Melanocyte of skin (primary cell): ENCODE measurements around the gene TBP. TPM values are rescaled to one million over a fixed set of nuclear protein-coding genes. Genes with fewer than 3 reads are reported as not detected.

Experiments used
- total RNA-seq, 2 donors: library from RNA; depleted of rRNA; stranded (reverse); fragments of >200 nt; gene quantifications; 2 replicates each; pipeline ENCODE4 v1.2.3, GENCODE V29; 2012

Gene TBP
- total RNA-seq = 10 to 100 TPM; 13.1 to 26.3 TPM

GRCh38 chr6:170554013-170554795 is at the start of gene TBP:
TSS of gene TBP (plus strand) at chr6:170554369. CDS start at chr6:170557030, 2,661 bp downstream.

GRCh38 chr6:170552765-170553533 is 1.2 kb upstream of the TBP start, which contains the start of gene PSMB1:
TSS of gene PSMB1 (minus strand) at chr6:170553307. CDS start at chr6:170553242, 65 bp downstream.

GRCh38 chr6:170584181-170584953 is 30.2 kb downstream of the TBP start, which contains the start of gene PDCD2:
TSS of gene PDCD2 (minus strand) at chr6:170584637. CDS start at chr6:170584581, 56 bp downstream.

Other genes starting within 250 kb of the TBP start
- gene FAM120B, start 247.6 kb upstream of the TBP start, total RNA-seq = 10 to 100 TPM; 10.7 to 12.3 TPM
- gene PSMB1, start 1.1 kb upstream of the TBP start, total RNA-seq = 100 to 1,000 TPM; 269 to 405 TPM
- 10 to 100 TPM; 46.5 to 62.3 TPM for gene PDCD2, start 30.3 kb downstream of the TBP start, total RNA-seq